ENCODE results near the gene XPA.
A peak's percentile ranks its signal among the peaks of the same experiment; 100 is the strongest.

The XPA gene

GRCh38 chr9:97740848-97741821 is 44.0 kb upstream of the XPA start:
- H2AFZ ChIP-seq: peak overlapping the region; percentile 71
- H3K27ac ChIP-seq: no peak overlapping the region
- no peaks in the 10 kb centered on the region for H3K27me3 ChIP-seq (ENCODE audit: control insufficient read depth, insufficient read depth, low read length)

GRCh38 chr9:97737429-97737828 is 40.3 kb upstream of the XPA start:
- Histone ChIP-seq H3K27me3 (ENCODE audit: control insufficient read depth, insufficient read depth, low read length) (no peaks in the 10 kb centered on the region), H3K4me1 (no peaks in the 10 kb centered on the region), H2AFZ (no peak overlapping the region), H3K4me3 (ENCODE audit: low read depth, low read length) (no peak overlapping the region), H3K9me3 (ENCODE audit: control insufficient read depth, low read length) (no peaks in the 10 kb centered on the region), H3K4me2 (ENCODE audit: low read length) (no peak overlapping the region), H3K79me2 (no peaks in the 10 kb centered on the region), H3K9ac (no peak overlapping the region), H3K27ac (no peak overlapping the region), H3K36me3 (ENCODE audit: control insufficient read depth, insufficient read depth, low read length) (no peaks in the 10 kb centered on the region)
- TF ChIP-seq CTCF (IDR thresholded peaks at IDR 0.05): no peak

More at GRCh38 chr9:97740848-97741821, 44.0 kb upstream of the XPA start:
- H3K4me2 ChIP-seq (ENCODE audit: low read length): peak overlapping the region; percentile 68
- no peak overlapping the region for H3K9ac ChIP-seq
- no peaks in the 10 kb centered on the region for H3K36me3 ChIP-seq (ENCODE audit: control insufficient read depth, insufficient read depth, low read length)
- TF ChIP-seq CTCF (IDR thresholded peaks at IDR 0.05): no peak
- H3K4me3 ChIP-seq (ENCODE audit: low read depth, low read length): peak overlapping the region; percentile 9
- H3K79me2 ChIP-seq: no peaks in the 10 kb centered on the region
- H3K9me3 ChIP-seq (ENCODE audit: control insufficient read depth, low read length): no peaks in the 10 kb centered on the region
- no peaks in the 10 kb centered on the region for H3K4me1 ChIP-seq

GRCh38 chr9:97735070-97735600 is 38.0 kb upstream of the XPA start:
- H3K27me3 ChIP-seq (ENCODE audit: control insufficient read depth, insufficient read depth, low read length): no peaks in the 10 kb centered on the region
- no peaks in the 10 kb centered on the region for H3K36me3 ChIP-seq (ENCODE audit: control insufficient read depth, insufficient read depth, low read length)
- no peaks in the 10 kb centered on the region for H3K9me3 ChIP-seq (ENCODE audit: control insufficient read depth, low read length)
- no peaks in the 10 kb centered on the region for H3K4me1 ChIP-seq
- no peak overlapping the region for H3K27ac ChIP-seq
- no peaks in the 10 kb centered on the region for H3K79me2 ChIP-seq
- no peak overlapping the region for H3K9ac ChIP-seq
- H3K4me3 ChIP-seq (ENCODE audit: low read depth, low read length): no peak overlapping the region
- no peak overlapping the region for H3K4me2 ChIP-seq (ENCODE audit: low read length)
- TF ChIP-seq CTCF (IDR thresholded peaks at IDR 0.05): no peak
- H2AFZ ChIP-seq: no peak overlapping the region

GRCh38 chr9:97726716-97727115 is 29.6 kb upstream of the XPA start:
- Histone ChIP-seq H3K4me3 (ENCODE audit: low read depth, low read length) (no peak overlapping the region), H2AFZ (no peak overlapping the region), H3K27ac (no peak overlapping the region), H3K36me3 (ENCODE audit: control insufficient read depth, insufficient read depth, low read length) (no peaks in the 10 kb centered on the region), H3K9me3 (ENCODE audit: control insufficient read depth, low read length) (no peaks in the 10 kb centered on the region), H3K4me2 (ENCODE audit: low read length) (no peak overlapping the region), H3K4me1 (no peaks in the 10 kb centered on the region), H3K79me2 (no peaks in the 10 kb centered on the region), H3K27me3 (ENCODE audit: control insufficient read depth, insufficient read depth, low read length) (no peaks in the 10 kb centered on the region), H3K9ac (no peak overlapping the region)
- no peak for TF ChIP-seq CTCF (IDR thresholded peaks at IDR 0.05)

Data from parathyroid adenoma (tissue), 2 donors.